Transverse colon (tissue), 4 donors: ENCODE measurements around the gene ICE2.

Experiments
- CTCF ChIP-seq, 5 experiments: fragments of 200-600 bp in 3 of 5; fragments of 450-650 bp in 2 of 5; sonication (generic) in 3 of 5; IDR thresholded peaks; 1 replicate in 2 of 5; 2 replicates in 3 of 5; pipeline ENCODE4 v1.5.1; 2016 to 2017; ENCODE audit warnings: antibody characterized with exemption in 5 of 5, inconsistent platforms in 3 of 5, mild to moderate bottlenecking in 2 of 5, moderate library complexity in 1 of 5
- POLR2A ChIP-seq: fragments of 450-650 bp; IDR thresholded peaks from one replicate; pipeline ENCODE4 v1.6.1; 2016; ENCODE audit warnings: antibody characterized with exemption, mild to moderate bottlenecking, moderate library complexity
- POLR2AphosphoS5 ChIP-seq, 3 donors: sonication (generic); formaldehyde crosslinking; IDR thresholded peaks; one replicate each; pipeline ENCODE4 v1.6.1; 2016; ENCODE audit warnings: antibody characterized with exemption in 3 of 3

GRCh38 chr15:60375306-60375705 lies 103.6 kb downstream of the ICE2 start:
- TF ChIP-seq CTCF (IDR thresholded peaks at IDR 0.05) (no peak), POLR2AphosphoS5 (IDR thresholded peaks at IDR 0.05) (no peak), POLR2A (no peak)
